ENCODE measurements around the gene IPO4. TPM values are rescaled to one million over a fixed set of nuclear protein-coding genes. Genes with fewer than 3 reads are reported as not detected.

Gene IPO4
- total and polyA plus RNA-seq, 2 of the 13 experiments (the other 11 are each of a cell fraction or from before 2014, with no cell fraction given): 39.0 to 179 TPM

DNA sequence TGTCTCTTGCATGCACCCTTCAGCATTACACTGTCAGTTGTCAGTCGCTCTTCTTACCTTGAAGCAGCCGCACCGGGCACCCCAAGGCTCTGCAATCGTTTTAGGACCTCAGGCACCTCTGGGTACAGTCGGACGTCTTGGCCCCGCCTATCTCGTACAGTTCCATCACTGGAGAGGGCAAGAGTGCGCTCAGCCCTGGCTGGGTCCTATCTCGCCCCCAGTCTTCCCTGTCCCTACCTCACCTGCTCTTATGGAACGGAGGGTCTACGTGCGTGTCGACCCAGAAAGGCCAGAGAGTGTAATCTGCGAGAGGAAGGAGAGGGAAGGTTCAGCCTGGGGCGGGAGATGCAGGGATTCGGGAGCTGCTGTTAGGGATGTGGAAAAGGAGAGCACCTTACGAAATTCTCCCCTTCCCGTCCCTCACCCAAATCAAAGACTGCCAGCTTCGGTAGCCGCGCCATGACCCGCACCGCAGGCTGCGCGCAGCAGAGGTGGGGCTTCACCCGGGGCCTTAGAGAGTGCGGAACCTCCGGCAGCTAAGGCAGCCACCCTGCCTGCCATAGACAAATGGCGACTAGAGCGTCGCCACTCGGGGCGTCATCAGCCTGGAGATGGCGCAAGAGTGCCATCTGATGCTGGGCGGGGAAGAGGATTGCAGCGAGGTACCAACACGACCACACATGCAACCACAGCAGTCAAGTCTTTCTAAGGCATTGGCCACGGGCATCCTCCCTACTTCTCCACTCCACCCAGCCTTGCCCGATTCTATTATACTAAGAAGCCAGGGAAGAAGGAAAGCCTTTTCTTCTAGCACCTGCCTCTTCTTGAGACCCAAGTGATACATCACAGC, 27.1 kb upstream of the IPO4 start, which contains the start of gene MDP1 (continued):
- TF ChIP-seq ZNF570 (CRISPR knock-in tag; IDR thresholded peaks at IDR 0.05; ENCODE audit: borderline replicate concordance) (peak; percentile 23; the same call in 1 of the 2 replicates), SAFB2 (CRISPR knock-in tag; IDR thresholded peaks at IDR 0.05; ENCODE audit: borderline replicate concordance, low read depth) (peak; percentile 98), NPAS2 (CRISPR knock-in tag; IDR thresholded peaks at IDR 0.05; ENCODE audit: borderline replicate concordance) (no peak), REL (CRISPR knock-in tag; conservative IDR thresholded peaks at IDR 0.05) (peak; percentile 84; the same call in 1 of the 2 replicates), ZNF530 (CRISPR knock-in tag; IDR thresholded peaks at IDR 0.05; ENCODE audit: low read depth) (no peak), SP1 (IDR thresholded peaks at IDR 0.05) (no peak), SP1 (CRISPR knock-in tag; IDR thresholded peaks at IDR 0.05) (peak; percentile 90), ZNF552 (CRISPR knock-in tag; IDR thresholded peaks at IDR 0.05; ENCODE audit: borderline replicate concordance) (peak; percentile 88; the same call in 1 of the 2 replicates), SRY (CRISPR knock-in tag; IDR thresholded peaks at IDR 0.05) (peak; percentile 99), RFXAP (CRISPR knock-in tag; IDR thresholded peaks at IDR 0.05; ENCODE audit: borderline replicate concordance) (peak; percentile 98), CBX5 (CRISPR knock-in tag; IDR thresholded peaks at IDR 0.05; ENCODE audit: borderline replicate concordance) (peak; percentile 98; the same call in 1 of the 2 replicates)
- TF ChIP-seq, protein P1, sequence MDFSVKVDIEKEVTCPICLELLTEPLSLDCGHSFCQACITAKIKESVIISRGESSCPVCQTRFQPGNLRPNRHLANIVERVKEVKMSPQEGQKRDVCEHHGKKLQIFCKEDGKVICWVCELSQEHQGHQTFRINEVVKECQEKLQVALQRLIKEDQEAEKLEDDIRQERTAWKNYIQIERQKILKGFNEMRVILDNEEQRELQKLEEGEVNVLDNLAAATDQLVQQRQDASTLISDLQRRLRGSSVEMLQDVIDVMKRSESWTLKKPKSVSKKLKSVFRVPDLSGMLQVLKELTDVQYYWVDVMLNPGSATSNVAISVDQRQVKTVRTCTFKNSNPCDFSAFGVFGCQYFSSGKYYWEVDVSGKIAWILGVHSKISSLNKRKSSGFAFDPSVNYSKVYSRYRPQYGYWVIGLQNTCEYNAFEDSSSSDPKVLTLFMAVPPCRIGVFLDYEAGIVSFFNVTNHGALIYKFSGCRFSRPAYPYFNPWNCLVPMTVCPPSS (IDR thresholded peaks at IDR 0.05): no peak
- TF ChIP-seq, protein P2, sequence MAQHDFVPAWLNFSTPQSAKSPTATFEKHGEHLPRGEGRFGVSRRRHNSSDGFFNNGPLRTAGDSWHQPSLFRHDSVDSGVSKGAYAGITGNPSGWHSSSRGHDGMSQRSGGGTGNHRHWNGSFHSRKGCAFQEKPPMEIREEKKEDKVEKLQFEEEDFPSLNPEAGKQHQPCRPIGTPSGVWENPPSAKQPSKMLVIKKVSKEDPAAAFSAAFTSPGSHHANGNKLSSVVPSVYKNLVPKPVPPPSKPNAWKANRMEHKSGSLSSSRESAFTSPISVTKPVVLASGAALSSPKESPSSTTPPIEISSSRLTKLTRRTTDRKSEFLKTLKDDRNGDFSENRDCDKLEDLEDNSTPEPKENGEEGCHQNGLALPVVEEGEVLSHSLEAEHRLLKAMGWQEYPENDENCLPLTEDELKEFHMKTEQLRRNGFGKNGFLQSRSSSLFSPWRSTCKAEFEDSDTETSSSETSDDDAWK (CRISPR knock-in tag; IDR thresholded peaks at IDR 0.05): no peak
- TF ChIP-seq, protein P3, sequence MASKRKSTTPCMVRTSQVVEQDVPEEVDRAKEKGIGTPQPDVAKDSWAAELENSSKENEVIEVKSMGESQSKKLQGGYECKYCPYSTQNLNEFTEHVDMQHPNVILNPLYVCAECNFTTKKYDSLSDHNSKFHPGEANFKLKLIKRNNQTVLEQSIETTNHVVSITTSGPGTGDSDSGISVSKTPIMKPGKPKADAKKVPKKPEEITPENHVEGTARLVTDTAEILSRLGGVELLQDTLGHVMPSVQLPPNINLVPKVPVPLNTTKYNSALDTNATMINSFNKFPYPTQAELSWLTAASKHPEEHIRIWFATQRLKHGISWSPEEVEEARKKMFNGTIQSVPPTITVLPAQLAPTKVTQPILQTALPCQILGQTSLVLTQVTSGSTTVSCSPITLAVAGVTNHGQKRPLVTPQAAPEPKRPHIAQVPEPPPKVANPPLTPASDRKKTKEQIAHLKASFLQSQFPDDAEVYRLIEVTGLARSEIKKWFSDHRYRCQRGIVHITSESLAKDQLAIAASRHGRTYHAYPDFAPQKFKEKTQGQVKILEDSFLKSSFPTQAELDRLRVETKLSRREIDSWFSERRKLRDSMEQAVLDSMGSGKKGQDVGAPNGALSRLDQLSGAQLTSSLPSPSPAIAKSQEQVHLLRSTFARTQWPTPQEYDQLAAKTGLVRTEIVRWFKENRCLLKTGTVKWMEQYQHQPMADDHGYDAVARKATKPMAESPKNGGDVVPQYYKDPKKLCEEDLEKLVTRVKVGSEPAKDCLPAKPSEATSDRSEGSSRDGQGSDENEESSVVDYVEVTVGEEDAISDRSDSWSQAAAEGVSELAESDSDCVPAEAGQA (IDR thresholded peaks at IDR 0.05; ENCODE audit: low read depth): peak; percentile 95
- TF ChIP-seq, protein P3 (CRISPR knock-in tag; IDR thresholded peaks at IDR 0.05; ENCODE audit: borderline replicate concordance): no peak
- TF ChIP-seq, protein P4, sequence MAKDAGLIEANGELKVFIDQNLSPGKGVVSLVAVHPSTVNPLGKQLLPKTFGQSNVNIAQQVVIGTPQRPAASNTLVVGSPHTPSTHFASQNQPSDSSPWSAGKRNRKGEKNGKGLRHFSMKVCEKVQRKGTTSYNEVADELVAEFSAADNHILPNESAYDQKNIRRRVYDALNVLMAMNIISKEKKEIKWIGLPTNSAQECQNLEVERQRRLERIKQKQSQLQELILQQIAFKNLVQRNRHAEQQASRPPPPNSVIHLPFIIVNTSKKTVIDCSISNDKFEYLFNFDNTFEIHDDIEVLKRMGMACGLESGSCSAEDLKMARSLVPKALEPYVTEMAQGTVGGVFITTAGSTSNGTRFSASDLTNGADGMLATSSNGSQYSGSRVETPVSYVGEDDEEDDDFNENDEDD (CRISPR knock-in tag; IDR thresholded peaks at IDR 0.05; ENCODE audit: borderline replicate concordance): peak; percentile 84

Measured in HepG2 (cell line).